ENCODE results near the gene ABTB2. TPM values are rescaled to one million over a fixed set of nuclear protein-coding genes. Genes with fewer than 3 reads are reported as not detected.

The ABTB2 gene
- total RNA-seq, 1 donor from 2014 or later, result 3.2 TPM

DNA sequence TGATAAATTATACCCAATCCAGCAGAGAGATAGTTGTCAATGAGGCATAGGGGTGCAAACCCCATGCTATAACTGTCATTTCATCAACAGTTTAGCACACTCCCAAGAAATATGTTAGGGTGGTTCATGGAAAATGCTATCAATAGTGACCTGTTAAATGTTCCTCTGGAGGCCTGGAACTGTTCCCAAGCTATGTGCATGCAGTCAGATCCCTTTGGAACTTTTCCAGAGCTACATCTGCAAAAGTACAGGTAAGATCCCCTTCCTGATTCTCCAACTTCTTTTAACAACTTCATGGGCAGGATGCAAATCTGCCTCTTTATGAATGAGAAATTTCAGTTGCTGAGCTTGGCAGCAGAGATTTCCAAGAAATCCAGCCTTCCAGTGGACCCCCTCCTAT, 27.2 kb downstream of the ABTB2 start:
- ATAC-seq, result no peak
- Histone ChIP-seq H3K4me1 (peaks cover 10% of the 10 kb centered on the region), H3K9me3 (no peaks in the 10 kb centered on the region), H3K4me3 (no peak overlapping the region), H3K27me3 (no peaks in the 10 kb centered on the region), H3K27ac (no peak overlapping the region), H3K36me3 (no peaks in the 10 kb centered on the region)
- TF ChIP-seq, protein P1, sequence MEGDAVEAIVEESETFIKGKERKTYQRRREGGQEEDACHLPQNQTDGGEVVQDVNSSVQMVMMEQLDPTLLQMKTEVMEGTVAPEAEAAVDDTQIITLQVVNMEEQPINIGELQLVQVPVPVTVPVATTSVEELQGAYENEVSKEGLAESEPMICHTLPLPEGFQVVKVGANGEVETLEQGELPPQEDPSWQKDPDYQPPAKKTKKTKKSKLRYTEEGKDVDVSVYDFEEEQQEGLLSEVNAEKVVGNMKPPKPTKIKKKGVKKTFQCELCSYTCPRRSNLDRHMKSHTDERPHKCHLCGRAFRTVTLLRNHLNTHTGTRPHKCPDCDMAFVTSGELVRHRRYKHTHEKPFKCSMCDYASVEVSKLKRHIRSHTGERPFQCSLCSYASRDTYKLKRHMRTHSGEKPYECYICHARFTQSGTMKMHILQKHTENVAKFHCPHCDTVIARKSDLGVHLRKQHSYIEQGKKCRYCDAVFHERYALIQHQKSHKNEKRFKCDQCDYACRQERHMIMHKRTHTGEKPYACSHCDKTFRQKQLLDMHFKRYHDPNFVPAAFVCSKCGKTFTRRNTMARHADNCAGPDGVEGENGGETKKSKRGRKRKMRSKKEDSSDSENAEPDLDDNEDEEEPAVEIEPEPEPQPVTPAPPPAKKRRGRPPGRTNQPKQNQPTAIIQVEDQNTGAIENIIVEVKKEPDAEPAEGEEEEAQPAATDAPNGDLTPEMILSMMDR (IDR thresholded peaks at IDR 0.05), result no peak
- DNase-seq, result no peak
- intact Hi-C loops (cut with DNase I), result no loop called here

DNA sequence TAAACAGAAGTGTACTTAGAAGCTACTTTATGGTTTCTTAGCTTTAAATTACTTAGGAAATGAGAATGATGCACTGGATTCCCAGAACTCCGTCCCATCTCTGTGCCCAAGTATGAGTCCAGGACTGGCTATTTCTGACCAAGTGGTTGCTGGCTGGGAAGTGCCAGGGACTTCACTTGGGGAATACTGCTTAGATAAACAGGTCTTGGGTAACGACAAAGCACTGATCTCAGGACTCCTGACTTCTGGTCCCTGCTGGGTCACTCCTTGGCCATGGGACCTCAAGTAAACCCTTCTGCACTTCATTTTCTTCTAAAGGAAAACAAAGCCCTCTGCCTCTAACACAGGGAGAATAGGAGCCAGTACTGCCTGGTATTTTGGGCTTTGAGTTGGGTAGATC, 27.9 kb downstream of the ABTB2 start:
- H3K4me1 ChIP-seq, result peaks cover 10% of the 10 kb centered on the region
- no peak overlapping the region for H3K27ac ChIP-seq
- H3K36me3 ChIP-seq, result no peaks in the 10 kb centered on the region
- no peak overlapping the region for H3K4me3 ChIP-seq
- no peaks in the 10 kb centered on the region for H3K27me3 ChIP-seq
- no peak for ATAC-seq
- no peak for DNase-seq
- TF ChIP-seq, protein P1 (IDR thresholded peaks at IDR 0.05), result no peak
- no peaks in the 10 kb centered on the region for H3K9me3 ChIP-seq
- intact Hi-C loops (cut with DNase I), result no loop called here

DNA sequence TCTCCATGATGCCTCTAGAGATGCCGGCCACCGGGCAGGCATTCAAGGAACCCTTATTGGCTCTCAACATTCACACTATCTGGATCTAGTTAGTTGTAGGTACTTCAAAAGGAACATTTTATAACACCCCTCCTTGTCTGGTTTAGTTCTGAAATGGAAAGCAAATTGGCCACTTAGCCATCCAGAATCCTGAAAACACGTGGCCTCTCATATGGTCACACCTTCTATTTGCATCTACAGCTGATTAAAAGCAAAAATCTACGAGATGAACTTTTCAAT, 29.2 kb downstream of the ABTB2 start:
- H3K27ac ChIP-seq, result no peak overlapping the region
- intact Hi-C loops (cut with DNase I), result no loop called here
- no peaks in the 10 kb centered on the region for H3K9me3 ChIP-seq
- DNase-seq, result no peak
- ATAC-seq, result peak; percentile 45
- TF ChIP-seq, protein P1 (IDR thresholded peaks at IDR 0.05), result no peak
- no peaks in the 10 kb centered on the region for H3K36me3 ChIP-seq
- H3K4me3 ChIP-seq, result no peak overlapping the region
- H3K27me3 ChIP-seq, result no peaks in the 10 kb centered on the region
- H3K4me1 ChIP-seq, result peaks cover 10% of the 10 kb centered on the region

DNA sequence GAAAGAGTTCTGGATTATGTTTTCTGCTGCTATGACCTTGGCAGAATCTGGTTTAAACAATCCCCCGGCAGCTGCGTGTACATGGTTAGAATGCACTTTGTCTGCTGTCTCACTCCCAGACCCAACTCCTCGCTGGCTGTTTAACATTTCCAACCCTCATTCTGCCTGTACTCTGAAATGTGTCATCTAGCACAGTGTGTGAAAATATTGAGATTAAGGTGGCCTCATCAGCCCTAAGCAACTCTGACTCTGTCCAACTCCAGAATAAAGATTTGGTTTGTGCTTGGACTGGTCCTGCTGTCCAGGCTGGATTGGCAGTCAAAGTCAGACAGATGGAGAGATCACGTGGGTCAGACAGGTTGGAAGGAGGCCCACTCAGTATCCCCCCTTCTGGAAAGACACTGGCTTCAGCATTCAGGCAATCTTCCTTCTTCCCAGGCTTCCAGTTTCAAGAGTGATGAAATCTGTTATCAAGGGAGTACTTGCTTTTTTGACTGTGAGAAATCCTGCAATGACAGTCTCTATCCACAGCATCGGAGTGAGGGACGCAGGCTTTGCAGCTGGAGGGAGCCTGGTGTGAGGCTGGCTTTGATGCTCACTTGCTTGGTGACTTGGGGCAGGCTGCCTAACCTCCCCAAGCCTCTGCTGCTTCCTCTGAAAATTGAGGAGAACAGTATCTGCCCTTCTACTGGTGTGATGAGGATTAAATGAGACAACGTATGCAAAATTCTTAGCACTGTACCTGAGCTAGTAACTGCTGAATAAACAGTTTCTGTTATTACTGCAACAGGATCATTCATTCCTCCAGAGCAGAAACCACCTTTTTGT, 29.8 kb downstream of the ABTB2 start:
- DNase-seq (no peak), ATAC-seq (peak; percentile 40)
- H3K4me1 ChIP-seq, result peaks cover 10% of the 10 kb centered on the region
- H3K27ac ChIP-seq, result no peak overlapping the region
- H3K36me3 ChIP-seq, result no peaks in the 10 kb centered on the region
- H3K9me3 ChIP-seq, result no peaks in the 10 kb centered on the region
- H3K27me3 ChIP-seq, result no peaks in the 10 kb centered on the region
- intact Hi-C loops (cut with DNase I), result no loop called here
- TF ChIP-seq, protein P1 (IDR thresholded peaks at IDR 0.05), result no peak
- no peak overlapping the region for H3K4me3 ChIP-seq

DNA sequence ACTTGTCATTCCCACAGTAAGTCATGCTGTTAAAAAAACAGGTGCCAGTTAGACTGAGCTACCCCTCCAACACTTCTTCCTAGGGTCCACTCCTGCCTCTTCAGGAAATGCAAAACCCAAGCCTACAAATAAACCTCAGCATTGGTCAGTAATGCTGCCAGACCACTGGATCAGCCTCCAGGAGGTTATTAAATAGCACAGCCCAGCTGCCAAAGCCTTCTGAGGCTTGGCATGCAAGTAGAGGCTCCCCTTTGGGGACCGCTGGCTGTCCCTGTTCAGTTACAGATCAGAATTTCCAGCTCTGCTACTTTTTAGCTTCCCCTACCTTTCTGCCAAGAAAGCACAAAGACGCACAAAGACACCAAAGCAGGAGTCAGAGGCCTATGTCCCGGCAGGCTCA, 33.3 kb downstream of the ABTB2 start:
- no peak for DNase-seq
- Histone ChIP-seq H3K27me3 (no peaks in the 10 kb centered on the region), H3K9me3 (no peaks in the 10 kb centered on the region), H3K27ac (no peak overlapping the region), H3K4me1 (peaks cover 6% of the 10 kb centered on the region), H3K36me3 (no peaks in the 10 kb centered on the region), H3K4me3 (no peak overlapping the region)
- no peak for ATAC-seq
- intact Hi-C loops (cut with DNase I), result no loop called here
- TF ChIP-seq, protein P1 (IDR thresholded peaks at IDR 0.05), result no peak

DNA sequence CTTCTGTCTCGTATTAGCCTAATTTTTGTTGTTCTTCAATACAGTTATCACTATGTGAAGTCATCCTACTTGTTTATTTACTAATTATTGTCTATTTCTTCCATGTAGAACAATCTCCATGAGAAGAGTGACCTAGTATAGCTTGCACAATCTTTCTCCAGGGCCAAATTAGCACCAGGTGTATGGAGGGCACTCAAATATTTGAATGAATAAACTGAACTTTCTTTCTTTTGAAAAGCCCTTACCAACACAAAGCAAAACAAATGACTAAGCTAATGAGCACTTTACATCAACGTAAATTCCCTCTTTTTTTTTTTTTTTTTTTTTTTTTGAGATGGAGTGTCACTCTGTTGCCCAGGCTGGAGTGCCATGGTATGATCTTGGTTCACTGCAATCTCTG, 34.2 kb downstream of the ABTB2 start:
- TF ChIP-seq, protein P1 (IDR thresholded peaks at IDR 0.05), result no peak
- H3K9me3 ChIP-seq, result no peaks in the 10 kb centered on the region
- intact Hi-C loops (cut with DNase I), result no loop called here
- H3K4me1 ChIP-seq, result peaks cover 5% of the 10 kb centered on the region
- DNase-seq (no peak), ATAC-seq (no peak)
- no peaks in the 10 kb centered on the region for H3K36me3 ChIP-seq
- no peak overlapping the region for H3K4me3 ChIP-seq
- no peak overlapping the region for H3K27ac ChIP-seq
- no peaks in the 10 kb centered on the region for H3K27me3 ChIP-seq
